Hepatocyte (in vitro differentiated cells): ENCODE data around the gene FERMT1.

Experiments
- CTCF ChIP-seq: fragments of 200-600 bp; sonication (generic); IDR thresholded peaks from 2 replicates; pipeline ENCODE4 v1.5.1; 2016; ENCODE audit warnings: antibody characterized with exemption, mild to moderate bottlenecking; ENCODE audit not compliant: poor library complexity
- EZH2 ChIP-seq: fragments of 200-600 bp; sonication (generic); IDR thresholded peaks from 2 replicates; pipeline ENCODE4 v1.6.1; 2016; ENCODE audit warnings: antibody characterized with exemption, mild to moderate bottlenecking, borderline replicate concordance
- EZH2phosphoT487 ChIP-seq: fragments of 200-600 bp; sonication (generic); IDR thresholded peaks from one replicate; pipeline ENCODE4 v1.6.1; 2018; ENCODE audit warnings: antibody characterized with exemption, mild to moderate bottlenecking, low read depth, moderate library complexity; ENCODE audit not compliant: unreplicated experiment, severe bottlenecking

GRCh38 chr20:6034134-6034969, 88.5 kb downstream of the FERMT1 start:
- TF ChIP-seq CTCF (no peak), EZH2 (no peak), EZH2phosphoT487 (no peak)
